NCI-H1694 (cell line): ENCODE data around the gene DNAJB2.
"Not testable (repeated sequence)": the region's sequence is repeated elsewhere in the genome, so short reads cannot be mapped to it uniquely, and the experiment has no call there.

Experiments
- DNase-seq: peaks from one replicate; lab custom pipeline; 2025; lab: John Stamatoyannopoulos, UW

Gene DNAJB2

DNA sequence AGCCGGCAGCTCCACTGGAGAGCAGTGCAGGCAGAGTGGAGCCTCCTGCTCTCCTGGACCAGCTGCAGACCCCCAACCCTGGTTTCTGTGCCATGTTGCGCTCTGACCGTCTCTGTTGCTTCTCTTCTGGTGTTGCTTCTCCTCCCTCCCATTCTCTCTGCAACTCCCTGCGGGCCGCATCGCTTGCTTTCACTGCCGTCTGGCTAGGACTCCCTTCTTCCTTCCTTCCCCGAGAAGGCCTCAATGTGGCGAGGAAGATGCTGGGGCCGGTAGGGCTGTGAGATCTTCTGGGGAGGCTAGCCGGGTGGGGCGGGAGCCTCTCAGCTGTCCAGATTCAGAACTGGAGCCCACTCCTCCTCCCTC is 6.2 kb downstream of the DNAJB2 start:
- DNase-seq = no peak

DNA sequence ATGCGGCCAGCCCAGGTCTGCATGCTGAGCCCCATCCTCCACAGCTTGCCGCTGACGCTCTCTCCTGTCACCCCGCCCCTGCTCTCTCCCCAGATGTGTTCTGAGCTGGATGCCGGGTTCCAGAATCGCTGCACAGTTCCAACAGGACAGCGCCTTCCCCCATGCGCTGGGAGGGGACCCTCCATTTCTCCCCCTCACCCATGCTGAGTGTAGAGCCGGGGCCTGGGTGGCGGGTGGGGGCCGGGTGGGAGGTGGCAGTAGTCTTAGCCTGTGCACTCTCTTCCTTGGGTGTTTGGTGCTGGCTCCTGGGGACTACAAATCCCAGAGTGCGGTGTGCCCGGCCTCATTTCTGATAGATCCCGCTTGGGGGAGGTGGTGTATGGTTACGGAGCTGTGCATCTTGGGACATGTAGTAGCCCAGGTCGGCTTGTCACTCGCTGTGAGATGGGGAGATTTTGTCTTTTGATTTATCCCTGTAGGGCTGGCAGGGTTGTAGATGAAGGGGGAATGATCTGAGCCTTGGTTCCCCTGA is 6.8 kb downstream of the DNAJB2 start:
- no peak for DNase-seq

- DNase-seq = no peak
Measured at GRCh38 chr2:219286436-219287115, 7.4 kb downstream of the DNAJB2 start.

DNA sequence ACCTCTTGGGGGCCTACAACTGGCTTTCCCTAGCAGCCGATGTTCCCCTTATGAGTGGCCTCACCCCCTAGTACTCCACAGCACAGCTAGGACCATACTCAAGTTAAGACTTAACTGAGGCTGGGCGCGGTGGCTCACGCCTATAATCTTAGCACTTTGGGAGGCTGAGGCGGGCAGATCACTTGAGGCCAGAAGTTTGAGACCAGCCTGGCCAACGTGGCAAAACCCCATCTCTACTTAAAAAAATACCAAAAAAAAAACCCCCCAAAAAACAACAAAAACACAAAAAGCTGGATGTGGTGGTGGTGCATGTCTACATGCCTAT is 7.9 kb downstream of the DNAJB2 start:
- not testable (repeated sequence) for DNase-seq

- DNase-seq = no peak
Measured at GRCh38 chr2:219287580-219288265, 8.6 kb downstream of the DNAJB2 start.

DNA sequence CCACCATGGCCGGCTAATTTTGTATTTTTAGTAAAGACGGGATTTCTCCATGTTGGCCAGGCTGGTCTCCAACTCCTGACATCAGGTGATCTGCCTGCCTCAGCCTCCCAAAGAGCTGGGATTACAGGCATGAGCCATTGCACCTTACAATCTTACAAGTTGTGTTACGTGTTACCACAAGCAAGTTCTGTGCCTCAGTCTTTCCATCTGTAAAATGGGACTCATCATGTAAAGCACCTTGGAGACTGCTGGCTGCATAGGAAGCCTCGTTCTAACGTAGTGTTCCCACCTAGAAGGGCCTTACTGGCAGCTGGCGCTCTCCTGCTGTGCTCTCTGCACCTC is 10.0 kb downstream of the DNAJB2 start:
- no peak for DNase-seq

DNA sequence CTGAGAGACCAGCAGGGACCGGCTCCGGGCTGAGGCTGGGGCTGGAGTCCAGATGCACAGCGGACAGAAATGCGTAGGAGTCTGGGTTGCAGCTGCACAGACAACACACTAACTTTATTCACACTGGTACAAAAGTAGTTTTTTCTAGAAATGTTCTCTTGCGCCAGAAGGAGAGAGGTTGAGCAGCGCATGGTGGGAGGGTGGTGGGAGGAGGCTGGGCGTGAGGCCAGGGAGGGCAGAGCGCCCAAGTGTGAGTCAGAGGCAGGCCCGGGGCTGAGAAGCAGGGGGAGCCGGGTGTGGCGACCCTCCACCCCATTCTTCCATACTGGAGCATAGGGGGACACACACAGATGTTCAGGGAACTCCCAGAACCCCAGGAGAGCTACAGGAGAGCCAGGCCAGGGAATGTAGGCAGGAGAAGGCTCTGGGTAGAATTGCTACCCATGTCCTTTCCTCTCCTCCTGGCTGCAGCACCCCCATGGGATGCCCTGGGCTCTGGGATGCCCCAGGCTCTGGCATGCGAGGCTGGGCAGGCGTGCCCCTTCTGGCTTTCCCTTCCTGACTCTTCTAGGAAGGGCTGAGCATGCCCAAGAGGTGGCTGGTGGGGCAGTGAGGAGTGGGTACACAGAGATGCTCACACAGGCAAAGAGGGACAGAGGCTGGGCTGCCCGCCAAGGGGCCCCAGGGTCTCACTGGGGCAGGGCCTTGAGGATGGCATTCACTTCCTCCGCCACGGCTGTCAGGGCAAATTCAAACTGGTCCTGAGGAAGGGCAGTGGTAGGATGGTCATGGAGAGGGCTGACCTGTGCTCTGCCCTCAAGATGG is 10.6 kb downstream of the DNAJB2 start:
- peak; percentile 83 for DNase-seq

DNA sequence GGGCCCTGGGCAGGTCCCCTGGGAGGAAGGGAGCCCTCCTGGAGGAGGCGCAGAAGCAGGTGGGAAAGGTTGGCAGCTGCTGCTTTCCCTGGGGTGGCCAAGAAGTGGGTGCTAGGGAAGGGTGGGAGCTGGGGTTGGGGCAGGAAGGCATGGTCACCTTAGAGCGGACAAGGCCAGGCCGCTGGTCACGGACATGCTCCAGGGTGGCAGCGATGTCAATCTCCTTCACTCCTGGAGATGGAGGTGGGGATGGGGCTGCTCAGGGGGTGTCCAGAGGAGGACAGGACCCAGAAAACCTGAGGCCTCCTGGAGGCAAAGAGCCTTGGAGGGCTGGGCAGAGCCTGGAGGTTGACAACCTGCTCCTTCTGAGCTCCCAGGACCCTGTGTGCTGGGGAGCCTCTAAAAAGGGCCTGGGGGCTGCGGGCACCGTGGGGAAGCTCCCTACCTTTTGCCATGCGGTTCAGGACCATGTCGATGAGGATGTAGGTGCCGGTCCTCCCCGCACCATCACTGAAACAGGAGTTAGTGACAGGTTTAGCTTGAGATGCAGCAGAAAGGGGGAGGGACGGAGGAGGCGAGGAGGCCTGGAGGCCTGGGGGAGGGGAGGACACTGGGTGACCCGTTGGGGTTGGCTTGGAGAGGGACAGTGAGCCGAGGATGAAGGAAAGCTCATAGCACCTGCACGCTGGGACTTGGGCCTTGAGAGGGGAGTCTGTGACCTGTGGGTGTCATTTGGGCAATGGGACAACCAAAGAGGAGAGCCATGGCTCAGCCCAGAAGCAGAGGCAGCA is 11.4 kb downstream of the DNAJB2 start:
- DNase-seq = no peak

DNA sequence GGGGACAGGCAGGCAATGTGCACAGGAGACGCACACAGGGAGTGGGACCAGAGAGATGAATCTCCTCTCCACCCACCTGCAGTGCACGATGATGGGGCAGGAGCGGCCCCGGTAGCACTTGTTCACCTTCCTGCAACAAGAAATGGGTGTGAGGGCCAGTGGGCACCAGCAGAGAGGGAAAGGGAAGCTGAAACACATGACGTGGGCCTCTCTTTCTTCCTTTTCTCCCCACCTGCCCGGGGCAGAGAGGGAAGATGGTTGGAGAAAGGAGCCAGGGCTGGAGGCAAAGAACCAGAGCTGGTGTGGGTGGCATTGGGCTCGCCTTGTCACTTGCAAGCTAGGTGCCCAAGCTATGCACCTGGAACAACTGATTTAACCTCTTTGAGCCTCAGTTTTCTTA is 12.2 kb downstream of the DNAJB2 start:
- DNase-seq = no peak

- DNase-seq = no peak
Measured at GRCh38 chr2:219291910-219292490, 12.8 kb downstream of the DNAJB2 start.

GRCh38 chr2:219292616-219293015 is 13.4 kb downstream of the DNAJB2 start:
- DNase-seq = no peak

DNA sequence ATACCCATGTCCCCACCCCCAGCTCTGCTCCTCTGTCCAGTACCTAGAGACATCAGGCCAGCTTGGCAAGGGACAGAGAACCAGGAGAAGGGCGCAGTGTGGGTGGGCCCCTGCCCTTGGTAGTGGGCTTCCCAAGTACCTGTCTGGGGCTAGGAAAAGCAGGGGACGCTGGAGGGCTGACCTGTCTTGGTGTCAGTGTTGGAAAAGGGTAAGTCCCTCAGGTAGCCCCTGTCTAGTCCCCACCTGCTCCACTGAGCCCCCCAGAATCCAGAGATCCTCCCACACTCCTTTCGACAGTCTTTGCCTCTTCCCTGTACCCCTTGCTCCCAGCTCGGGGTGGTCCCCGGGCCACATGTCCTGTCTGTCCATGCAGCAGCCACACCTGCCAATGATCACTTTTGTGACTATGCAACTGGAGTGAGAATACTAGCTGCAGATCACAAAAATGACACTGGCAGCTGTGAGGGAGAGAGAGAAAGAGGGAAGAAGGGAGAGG is 14.6 kb downstream of the DNAJB2 start:
- DNase-seq = no peak

DNA sequence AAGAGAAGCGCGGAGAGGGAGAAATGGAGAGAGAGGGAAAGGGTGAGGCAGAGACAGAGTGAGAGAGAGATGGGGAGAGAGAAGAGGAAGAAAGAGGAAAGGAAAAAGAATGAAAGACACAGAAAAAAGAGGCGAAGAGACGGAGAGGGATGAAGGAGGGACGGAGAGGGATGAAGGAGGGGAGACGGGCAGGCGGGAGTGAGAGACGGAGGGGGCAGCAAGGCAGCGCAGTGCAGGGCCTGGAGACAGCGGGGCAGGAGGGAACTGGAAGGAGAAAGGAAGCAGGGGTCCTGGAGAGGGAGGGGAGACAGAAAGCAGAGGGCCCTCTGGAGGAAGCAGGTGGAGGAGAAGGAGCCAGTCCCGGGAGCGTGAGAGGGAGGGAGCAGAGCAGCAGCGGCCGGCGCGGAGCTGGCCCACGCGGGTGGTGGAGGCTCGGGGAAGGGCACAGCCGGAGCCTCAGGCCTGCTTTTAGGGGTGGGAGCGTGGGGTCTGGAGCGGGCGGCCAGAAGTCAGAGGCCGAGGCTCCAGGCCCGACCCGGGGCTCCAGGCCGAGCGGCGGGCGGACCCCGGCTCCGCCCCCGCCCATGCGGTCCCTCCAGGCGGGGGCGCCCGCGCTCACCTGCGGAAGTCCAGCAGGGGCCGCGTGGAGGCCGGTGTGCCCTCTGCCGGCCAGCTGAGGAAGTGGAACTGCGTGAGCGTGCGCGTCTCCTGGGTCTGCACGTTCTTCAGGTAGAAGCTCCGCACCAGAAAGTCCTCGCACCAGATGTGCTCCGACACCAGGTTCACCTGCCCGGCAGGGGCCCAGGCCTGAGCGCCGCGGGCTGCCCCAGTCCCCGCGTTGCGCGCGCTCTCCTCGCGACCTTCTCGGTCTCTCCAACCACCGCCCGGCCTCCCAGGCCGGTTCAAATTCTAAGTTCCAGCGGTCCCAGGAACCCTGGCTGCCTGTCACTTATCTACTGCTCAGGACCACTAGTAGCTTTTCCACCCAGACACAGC is 15.5 kb downstream of the DNAJB2 start:
- DNase-seq = peak; percentile 54

- no peak for DNase-seq
Measured at GRCh38 chr2:219296142-219296541, 17.0 kb downstream of the DNAJB2 start.

- DNase-seq = no peak
Measured at GRCh38 chr2:219296631-219297391, 17.6 kb downstream of the DNAJB2 start.

DNA sequence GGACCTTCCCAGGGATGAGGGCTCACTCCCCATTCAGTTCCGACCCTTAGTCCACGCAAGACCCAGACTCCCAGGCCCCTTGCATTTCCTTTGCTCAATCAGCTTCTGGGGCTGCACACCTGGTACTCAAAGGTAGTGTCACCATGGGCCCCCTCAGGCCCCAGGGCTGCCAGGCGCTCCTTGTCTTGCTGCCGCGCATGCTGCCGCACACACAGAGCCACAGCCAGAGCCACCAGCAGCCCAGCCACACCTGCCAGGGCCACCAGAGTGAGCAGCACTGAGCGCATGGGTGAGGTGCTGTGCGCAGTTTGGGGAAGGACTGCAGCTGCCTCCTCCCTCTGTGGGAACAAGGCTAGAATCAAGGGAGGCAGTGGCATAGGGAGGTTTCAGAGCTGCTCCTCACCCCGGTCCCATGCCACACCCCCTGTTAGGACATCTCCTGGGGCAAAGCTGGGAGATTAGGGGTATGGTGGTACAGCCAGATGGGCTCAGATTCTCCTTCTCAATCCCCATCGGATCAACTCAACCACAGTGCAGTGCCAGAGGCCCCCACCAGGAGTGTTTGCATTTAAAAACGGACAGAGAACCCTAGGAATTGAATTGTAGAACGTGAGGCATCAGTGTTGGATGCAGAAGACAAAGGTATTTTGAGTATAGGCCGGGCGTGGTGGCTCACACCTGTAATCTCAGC is 18.7 kb downstream of the DNAJB2 start:
- no peak for DNase-seq

DNA sequence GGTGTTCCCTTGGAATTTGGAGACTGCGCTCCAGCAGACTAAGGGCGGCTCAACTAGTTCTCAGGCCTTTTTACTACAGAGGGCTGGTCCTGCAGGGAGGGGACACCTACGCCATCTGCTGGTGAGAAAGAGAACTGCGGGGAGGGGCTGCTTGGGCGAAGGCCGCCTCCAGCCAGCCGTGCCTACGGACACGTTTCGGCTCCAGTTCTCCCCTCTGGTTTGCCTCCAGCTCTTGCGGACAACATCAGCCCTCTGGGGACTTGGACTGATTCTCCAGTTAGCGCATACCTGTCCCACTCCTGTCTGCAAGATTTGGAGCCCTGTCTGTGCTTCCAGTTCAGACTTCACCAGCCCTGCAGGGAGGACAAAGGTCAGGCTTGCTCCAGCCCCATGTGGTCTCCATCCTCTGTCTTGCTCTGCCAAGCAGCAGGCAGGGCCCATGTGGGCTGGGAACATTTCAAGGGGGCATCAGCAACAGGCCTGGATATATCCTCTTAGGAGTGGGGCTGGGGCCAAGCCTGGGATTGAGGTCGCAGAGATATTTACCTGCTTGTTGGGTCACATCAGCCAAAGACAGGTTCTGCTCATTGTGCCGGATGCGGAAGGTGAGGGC is 19.7 kb downstream of the DNAJB2 start:
- DNase-seq = peak; percentile 78

DNA sequence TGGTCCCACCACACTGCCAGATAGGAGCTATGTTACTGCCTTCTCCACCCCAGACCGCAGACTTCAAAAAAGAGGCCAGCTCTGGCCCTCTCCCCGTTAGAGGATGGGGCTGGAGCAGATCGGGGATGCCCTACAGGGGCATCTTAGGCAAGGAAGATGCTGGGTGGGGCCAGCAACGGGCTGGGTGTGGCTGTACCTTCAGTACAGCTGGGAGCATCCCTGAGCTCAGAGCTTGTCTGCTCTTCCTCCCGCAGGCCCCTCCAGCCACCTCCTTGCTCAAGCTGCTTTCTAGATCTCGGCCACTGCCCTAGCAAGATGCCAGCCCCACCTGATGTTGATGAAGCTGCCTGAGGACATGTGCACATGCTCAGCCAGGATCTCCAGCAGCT is 20.2 kb downstream of the DNAJB2 start:
- no peak for DNase-seq

DNA sequence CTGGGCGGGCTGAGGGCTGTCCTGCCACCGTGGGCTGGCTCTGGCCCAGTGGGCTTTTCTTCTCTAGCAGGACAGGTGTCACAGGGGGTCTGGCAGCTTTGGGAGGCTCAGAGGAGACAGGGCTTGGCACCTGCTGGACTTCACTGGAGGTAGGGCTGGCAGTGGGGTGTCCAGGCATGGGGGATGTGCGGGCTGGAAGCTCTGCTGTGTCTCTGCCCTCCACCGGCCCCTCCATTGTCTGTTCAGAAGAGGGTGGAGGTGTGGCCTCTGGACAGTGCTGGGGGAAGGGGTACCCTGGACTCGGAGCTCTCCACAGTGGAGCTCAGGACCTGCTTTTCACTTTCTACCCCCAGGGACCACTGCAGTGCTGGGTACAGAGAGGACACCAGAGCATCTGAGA is 20.9 kb downstream of the DNAJB2 start:
- DNase-seq = no peak
